NCI-H2196 treated with DMSO at 0.1 percent for 48 hours (cell line): Measurements from ENCODE around the gene NIPBL.
"Not testable (repeated sequence)": the region's sequence is repeated elsewhere in the genome, so short reads cannot be mapped to it uniquely, and the experiment has no call there.

Experiments used
- DNase-seq: peaks from one replicate; lab custom pipeline; 2025; ENCODE audit not compliant: unreplicated experiment; lab: John Stamatoyannopoulos, UW

Gene NIPBL, protein sequence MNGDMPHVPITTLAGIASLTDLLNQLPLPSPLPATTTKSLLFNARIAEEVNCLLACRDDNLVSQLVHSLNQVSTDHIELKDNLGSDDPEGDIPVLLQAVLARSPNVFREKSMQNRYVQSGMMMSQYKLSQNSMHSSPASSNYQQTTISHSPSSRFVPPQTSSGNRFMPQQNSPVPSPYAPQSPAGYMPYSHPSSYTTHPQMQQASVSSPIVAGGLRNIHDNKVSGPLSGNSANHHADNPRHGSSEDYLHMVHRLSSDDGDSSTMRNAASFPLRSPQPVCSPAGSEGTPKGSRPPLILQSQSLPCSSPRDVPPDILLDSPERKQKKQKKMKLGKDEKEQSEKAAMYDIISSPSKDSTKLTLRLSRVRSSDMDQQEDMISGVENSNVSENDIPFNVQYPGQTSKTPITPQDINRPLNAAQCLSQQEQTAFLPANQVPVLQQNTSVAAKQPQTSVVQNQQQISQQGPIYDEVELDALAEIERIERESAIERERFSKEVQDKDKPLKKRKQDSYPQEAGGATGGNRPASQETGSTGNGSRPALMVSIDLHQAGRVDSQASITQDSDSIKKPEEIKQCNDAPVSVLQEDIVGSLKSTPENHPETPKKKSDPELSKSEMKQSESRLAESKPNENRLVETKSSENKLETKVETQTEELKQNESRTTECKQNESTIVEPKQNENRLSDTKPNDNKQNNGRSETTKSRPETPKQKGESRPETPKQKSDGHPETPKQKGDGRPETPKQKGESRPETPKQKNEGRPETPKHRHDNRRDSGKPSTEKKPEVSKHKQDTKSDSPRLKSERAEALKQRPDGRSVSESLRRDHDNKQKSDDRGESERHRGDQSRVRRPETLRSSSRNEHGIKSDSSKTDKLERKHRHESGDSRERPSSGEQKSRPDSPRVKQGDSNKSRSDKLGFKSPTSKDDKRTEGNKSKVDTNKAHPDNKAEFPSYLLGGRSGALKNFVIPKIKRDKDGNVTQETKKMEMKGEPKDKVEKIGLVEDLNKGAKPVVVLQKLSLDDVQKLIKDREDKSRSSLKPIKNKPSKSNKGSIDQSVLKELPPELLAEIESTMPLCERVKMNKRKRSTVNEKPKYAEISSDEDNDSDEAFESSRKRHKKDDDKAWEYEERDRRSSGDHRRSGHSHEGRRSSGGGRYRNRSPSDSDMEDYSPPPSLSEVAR (N-terminal part only)

DNA sequence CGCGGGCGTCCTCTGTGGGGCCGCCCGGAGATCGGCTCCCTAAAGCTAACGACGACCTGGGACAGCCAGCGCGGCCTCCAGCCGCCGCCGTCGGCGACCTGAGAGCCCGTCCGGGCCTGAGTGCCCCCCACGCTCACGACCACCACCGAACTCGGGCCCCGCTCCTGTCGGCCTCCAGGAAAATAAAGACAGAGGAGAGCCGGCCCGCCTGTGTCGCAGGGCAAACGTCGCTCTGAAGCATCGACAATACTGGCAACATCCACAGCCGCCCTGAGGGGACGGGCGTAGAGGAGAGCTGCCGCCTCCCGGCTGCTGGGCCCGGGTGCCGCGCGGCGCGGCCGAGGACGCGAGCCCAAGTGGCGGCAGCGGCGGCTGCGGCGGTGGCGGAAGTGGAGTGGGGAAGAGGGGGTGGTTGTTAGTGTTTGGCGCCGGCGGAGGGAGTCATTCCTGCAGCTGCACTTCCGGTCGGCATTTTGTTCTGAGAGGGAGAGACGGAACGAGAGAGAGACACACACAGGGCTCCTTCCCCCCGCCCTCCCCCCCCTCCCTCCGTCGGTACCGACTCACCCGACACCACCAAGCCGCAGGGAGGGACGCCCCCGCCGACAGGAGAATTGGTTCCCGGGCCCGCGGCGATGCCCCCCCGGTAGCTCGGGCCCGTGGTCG is at the start of gene NIPBL:
NIPBL (plus strand) TSS at position 471 of the 666 bp plus-strand sequence. CDS start 76,928 bp downstream, outside the sequence.
- peak; percentile 98 for DNase-seq

DNA sequence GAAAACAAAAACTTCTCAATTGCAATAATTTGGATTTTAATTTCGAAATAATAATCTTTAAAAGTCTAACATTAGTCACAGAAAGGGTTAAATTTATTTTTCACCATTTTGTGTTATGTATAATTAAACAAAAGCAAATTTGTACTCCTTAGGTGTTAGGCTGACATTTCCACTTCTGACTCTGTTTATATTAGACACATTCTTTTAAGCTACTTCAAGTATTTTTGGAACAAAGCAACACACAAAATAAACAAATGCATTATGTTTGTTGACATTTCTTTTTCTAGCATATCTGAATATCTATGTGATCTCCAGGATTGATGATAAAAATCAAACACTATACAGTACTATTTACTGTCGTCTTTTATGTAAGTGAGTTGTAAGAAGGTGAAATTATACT is 44.3 kb upstream of the NIPBL start:
- DNase-seq: no peak

DNA sequence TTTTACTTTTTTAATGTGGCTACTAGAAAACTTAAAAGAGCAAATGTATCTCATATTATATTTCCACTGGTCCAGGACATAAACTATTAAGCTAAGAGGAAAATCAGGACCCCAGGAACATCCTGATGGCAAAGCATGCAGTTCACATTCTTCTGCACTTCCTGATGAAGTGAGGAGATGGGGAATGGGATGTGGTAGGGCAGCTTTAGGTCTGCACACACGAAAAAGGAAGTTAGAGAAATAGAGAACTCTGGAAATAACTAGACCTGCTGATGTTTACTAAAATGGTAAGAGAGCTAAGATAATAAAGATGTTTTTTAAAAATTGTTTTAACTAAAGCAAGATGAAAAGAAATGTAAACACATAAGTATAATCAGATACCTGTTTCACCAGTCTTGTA is 39.7 kb upstream of the NIPBL start:
- DNase-seq: no peak

DNA sequence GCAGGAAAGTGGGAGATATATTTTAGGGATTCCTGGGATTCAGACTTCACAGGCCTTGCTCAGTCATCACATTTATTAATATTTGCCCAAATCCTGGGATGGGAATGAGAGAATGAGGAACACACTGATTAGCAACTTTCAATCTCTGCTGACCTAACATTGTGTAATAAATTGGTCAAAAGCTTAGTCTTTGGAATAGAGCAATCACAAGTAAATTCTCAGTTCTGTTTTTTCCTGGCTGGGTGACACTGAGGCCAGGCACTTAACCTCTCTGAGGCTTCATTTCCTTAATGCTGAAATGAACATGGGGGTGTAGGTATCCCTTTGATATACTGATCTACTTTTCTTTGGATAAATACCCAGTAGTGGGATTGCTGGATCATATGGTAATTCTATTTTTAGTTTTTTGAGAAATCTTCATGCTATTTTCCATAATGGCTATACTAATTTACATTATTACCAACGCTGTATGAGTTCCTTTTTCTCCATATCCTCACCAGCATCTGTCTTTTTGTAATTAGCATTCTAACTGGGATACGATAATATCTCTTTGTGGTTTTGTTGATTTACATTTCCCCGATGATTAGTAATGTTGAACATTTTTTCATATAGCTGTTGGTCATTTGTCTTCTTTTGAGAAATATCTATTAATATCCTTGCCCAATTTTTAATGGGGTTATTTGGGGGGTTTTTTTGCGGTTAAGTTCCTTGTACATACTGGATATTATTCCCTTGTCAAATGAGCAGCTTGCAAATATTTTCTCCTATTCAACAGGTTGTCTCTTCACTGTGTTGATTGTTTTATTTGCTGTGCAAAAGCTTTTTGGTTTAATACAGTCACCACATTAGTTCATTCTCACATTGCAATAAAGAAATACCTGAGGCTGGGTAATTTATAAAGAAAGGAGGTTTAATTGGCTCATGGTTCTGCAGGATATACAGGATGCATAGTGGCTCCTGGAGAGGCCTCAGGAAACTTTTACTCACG is 36.8 kb upstream of the NIPBL start:
- DNase-seq: no peak

DNA sequence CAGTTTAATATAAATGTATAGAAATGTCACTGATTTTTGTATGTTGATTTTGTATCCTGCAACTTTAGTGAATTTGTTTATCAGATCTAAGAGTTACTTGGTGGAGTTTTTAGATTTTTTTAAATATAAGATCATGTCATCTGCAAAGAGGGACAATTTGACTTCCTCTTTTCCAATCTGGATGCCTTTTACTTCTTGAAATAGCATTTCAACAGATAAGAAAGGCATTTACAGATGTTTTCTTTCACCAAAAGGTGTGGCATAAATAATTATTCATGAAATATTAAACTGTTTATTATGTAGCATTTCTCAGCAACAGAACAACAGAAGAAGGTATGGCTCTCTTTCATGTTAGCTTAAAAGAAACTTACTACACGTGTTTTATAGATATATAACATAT is 34.9 kb upstream of the NIPBL start:
- no peak for DNase-seq

DNA sequence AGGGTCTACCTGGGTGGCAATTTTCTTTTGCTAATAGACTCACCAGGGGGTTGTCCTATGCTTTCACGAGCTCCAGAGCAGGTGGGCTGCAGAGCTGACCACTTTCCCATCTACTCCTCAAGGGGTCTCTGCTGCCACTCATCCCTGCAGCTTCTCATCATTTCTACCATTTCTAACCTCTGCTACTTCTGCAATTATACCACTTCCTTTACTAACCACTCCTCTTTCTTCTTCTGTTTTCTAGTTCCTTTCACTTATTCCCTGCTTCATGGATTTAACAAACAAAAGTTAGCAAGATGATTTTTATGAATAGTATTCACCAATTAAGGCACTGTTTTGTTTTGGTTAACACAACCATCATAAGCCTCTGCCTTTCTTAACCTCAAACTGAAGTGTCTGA is 34.5 kb upstream of the NIPBL start:
- DNase-seq: no peak

DNA sequence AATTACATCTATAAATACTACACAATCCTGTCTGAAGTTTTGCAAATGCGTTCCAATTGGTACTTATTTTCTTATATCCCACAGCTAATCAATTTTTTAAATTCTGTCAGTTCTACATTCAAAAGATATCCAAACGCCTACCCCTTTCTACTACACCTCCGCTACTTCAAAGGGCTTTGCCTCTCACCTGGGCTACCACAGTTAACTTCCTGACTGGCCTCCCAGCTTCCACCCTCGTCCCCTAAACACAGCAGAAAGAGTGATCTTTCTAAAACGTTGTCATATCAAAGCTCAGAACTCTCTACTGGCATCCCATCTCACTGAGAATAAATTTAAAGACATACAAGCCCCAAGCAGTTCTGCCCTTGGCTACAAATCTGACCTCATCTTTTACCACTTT is 32.3 kb upstream of the NIPBL start:
- no peak for DNase-seq

DNA sequence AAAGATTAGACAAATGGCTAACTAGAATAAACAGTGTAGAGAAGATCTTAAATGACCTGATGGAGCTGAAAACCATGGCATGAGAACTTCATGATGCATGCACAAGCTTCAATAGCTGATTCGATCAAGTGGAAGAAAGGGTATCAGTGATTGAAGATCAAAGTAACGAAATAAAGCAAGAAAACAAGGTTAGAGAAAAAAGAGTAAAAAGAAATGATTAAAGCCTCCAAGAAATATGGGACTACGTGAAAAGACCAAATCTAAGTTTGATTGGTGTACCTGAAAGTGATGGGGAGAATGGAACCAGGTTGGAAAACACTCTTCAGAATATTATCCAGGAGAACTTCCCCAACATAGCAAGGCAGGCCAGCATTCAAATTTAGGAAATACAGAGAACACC is 28.0 kb upstream of the NIPBL start:
- not testable (repeated sequence) for DNase-seq

DNA sequence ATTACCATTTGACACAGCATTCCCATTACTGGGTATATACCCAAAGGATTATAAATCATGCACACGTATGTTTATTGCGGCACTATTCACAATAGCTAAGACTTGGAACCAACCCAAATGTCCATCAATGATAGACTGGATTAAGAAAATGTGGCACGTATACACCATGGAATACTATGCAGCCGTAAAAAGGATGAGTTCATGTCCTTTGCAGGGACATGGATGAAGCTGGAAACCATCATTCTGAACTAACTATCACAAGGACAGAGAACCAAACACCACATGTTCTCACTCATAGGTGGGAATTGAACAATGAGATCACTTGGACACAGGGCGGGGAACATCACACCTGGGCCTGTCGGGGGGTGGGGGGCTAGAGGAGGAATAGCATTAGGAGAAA is 23.7 kb upstream of the NIPBL start:
- not testable (repeated sequence) for DNase-seq

DNA sequence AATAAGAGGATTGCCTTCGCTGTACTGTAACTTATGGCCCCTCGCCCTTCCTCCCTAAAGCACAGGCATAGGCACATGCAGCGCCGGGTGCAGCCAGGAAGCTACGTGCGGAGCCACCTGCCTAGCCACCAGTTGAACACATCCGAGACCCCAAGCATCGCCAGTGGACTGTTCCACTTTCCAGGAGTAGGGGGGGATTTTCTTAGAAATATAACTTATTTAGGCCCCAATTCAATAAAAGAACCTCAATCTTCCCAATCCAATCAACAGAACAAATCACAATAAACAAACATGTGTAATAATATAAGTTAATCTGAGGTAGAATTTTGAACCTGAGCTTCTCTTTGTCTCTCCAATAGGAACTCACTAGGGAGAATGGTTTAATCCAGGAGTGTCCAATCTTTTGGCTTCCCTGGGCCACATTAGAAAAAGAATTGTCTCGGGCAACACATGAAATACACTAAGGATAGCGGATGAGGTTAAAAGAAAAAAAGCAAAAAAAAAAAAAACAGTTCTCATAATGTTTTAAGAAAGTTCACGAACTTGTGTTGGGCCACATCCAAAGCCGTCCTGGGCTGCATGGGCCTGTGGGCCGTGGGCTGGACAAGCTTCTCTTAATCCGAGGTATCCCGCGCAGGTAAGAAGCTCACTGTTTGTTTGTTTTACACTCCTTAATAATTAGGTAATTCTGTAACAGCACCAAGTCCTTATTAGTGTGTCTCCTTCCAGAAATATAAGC is 22.0 kb upstream of the NIPBL start:
- DNase-seq: no peak

DNA sequence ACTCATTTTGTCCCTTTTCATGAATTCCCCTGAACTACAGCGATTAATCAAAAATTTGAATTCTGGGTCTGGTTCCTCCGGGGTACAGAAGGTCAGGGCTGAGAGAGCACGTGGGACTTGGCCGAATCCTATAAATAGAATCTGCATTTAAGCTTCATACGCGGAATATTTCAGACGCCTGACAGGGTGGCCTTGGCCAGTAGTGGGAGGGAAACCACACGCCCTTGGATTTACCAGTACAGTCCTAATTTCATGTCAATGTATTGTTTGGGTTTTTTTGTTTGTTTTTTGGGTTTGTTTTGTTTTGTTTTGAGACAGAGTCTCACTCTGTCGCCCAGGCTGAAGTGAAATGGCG is 21.5 kb upstream of the NIPBL start:
- DNase-seq: no peak

DNA sequence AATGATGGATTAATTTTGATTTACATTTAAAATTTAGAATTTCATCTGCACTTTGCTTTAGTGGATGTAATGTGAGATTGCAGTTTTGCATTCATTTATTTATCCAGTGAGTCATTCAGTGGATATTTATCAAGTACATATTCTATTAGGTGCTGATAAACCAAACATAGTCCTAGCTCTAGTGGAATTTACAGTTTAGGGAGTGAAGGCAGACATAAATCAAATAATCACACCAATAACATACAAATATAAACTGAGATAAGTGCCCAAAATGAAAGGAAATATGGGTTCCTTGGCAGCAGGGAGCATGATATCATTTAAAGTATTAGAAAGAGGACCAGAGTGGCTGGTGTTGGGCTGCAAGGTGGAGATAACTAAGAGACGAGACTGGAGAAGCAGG is 14.7 kb upstream of the NIPBL start:
- no peak for DNase-seq

DNA sequence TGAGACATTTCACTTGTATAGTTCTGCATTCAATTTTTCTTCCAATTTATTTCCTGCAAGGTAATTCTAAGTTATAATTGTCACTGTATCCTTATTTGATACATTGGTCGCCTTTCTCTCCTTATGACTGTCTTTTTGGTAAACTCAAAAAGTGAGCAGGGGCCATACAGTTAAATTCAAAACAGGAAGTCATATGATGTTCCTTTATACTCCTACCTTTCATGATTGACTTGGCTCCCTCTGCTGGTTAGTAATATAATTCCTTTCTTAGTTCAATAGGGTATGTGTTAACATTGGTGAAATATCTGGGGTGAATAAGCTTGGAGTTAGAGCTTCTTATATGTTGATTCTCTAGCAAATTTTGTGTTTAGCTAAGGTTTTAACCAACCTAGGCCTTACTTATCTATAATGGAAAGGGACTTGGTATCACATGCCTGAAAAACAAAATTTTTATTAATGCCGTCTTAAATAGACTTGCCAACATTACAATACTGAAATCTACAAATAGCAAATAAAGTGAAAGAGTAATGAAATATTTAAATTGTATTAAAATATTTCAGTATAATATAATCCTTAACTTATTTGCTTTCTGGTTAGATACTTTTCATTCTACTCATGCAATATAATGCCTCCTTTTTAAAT is 6.0 kb upstream of the NIPBL start:
- DNase-seq: peak; percentile 85

DNA sequence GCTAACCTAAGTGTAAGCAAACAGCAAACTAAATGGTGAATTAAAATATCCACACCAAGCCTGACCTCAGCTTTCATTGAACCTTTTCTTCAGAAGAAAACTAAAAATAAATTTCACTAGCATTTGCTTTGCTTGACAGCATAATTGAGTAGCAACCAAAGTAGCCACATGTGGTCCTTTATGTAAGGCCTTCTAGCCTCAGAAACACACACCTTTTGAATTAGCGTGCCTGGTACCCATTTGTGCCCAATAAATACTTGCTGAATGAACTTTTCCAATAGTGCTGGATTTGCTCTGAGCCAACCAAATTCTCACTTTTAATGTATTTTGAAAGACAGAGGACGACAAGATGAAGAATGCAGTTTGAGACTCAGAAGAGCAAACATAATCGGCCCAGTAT is 2.1 kb upstream of the NIPBL start:
- no peak for DNase-seq

DNA sequence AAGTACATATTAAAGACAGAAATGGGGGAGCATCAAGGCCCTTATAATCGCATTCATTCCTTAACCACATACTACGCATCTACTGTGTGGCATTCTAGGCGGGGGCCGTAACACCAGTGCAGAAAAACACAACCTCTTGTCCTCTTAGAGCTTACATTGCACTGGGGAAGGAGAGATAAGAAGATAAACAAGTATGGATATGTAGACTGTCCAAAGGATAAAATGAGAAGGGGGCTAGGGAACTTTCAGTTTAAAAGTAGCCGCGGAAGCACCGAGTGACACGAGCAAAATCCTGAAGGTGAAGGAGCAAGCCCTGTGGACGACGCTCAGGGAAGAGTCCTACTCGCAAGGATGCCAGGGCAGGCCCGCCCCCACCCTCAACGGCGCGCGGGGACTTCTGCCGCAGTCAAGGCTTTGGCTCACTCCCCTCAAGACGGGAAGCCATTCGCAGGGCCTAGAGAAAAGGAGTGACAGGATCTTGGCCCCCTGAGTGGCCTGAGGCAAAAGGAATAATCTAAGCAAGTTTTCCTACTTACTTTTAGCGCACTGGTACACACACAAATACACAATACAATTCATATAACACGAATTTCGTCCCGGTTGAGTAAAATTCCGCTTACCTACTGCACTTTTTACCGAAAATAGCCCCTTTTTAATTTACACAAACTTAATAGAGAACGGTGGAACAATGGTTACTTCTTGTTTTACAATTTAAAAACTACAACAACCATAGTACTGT is 1.3 kb upstream of the NIPBL start:
- no peak for DNase-seq

DNA sequence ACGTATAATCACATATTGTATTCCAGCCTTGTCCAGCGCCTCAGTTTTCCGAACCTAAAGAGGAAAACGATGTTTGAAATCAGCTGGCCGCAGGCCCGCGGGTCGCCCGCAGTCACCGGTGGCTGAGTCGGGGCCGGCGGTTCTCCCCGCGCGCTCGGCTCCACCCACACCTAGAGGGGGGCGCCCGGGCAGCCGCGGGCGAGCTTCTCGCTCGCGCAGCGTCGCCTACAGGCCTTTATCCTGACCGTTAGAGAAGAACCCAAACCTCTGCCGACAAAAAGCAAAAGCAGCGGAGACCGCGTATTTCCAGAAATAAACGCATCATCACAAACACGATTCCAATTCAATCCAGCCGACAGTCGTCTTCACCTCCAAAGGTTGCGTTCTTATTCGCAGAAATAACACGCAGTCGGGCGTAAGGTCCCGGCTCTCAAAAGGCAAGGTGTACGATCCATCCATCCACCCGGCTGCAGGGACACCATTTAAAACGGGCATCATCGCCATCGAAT is 725 bp upstream of the NIPBL start:
- peak; percentile 59 for DNase-seq

DNA sequence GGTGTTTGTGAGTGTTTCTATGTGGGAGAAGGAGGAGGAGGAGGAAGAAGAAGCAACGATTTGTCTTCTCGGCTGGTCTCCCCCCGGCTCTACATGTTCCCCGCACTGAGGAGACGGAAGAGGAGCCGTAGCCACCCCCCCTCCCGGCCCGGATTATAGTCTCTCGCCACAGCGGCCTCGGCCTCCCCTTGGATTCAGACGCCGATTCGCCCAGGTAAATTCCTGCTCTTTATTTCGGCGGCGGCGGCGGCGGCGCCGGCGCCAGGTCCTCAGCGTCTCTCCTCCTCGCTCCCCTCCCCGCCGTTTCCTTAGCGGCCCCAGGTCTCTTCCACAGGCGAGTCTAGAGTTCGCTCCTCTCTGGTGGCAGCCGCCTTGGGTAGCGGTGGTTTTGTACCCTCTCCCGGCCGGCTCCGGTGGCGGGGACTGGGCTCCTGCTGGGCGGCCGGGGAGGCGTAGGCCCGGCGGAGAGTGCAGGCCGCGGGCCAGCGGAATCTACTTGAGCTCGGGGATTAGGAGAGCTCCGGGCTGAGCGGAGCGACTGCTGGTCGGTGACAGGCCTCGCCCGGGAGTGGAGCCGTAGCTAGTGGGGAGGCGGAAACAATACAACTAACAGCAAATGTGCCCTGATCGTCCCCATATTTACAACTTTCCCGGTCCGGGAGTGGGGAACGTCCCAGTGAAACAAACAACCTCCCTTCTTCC is 547 bp downstream of the NIPBL start:
- DNase-seq: peak; percentile 69
